ENCODE measurements around the gene CFC1B.
"Not testable (repeated sequence)": the region's sequence is repeated elsewhere in the genome, so short reads cannot be mapped to it uniquely, and the experiment has no call there.

Gene CFC1B

GRCh38 chr2:130520992-130521391 lies at the start of gene CFC1B:
Gene CFC1B (plus strand): TSS chr2:130521222. CDS start chr2:130521485, 263 bp downstream.
- not testable (repeated sequence) for DNase-seq

- not testable (repeated sequence) for DNase-seq
These were observed 29.9 kb upstream of the CFC1B start for GRCh38 chr2:130491073-130491472.

- not testable (repeated sequence) for DNase-seq
These were observed 11.8 kb upstream of the CFC1B start, which contains the start of gene POTEI for GRCh38 chr2:130509228-130509627. Gene POTEI (minus strand): TSS chr2:130509328. CDS start chr2:130509235, 93 bp downstream.

- DNase-seq: not testable (repeated sequence)
These were observed 9.9 kb upstream of the CFC1B start for GRCh38 chr2:130510807-130511746.

GRCh38 chr2:130511747-130512451 lies 9.1 kb upstream of the CFC1B start:
- DNase-seq: not testable (repeated sequence)

DNA sequence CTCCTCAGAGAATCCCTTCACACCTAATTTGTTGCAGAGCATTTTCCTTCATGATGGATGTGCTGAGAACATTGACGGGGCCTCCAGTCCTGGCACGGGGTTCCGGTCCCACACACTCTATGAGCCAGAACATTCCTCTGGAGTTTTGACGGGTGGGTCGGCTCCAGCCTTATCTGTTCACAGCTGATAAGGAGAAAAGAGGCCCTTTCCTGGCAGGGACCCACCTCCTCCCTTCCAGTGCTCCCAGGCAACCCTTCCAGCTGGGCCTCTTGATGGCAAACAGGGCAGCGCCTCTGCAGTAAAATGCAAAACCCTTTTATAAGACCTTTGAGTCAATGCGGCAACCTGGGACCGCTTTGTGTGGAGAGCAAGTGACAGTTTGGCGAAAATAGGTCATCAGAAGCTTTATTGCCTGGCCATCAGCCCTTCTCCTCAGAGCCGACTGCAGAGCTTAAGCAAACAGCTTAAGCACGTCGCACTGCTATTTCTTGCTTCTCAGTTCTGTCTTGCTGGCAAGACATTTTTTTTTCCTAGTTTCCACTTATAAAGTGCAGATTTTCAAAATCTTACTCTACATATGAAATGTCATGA lies 2.4 kb upstream of the CFC1B start:
- DNase-seq: not testable (repeated sequence)

DNA sequence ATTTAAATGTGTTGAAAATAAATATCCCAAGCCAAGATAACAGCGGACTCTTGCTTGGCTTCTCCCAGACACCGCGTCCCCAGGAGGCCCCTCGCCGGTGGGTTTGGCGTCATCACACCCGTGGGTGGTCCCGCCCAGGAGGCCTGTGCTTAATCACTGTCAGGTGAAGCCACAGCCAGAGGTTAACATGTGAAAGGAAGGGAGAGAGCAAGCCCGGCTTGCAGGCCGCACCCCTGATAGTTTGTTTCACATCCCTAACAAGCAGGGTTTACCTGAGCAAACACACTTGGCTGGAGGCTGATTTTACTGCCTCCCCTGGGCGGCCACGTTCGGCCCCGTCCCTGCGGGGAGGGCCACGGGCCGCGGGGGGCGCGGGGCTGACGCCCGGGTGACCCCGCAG lies 1.4 kb downstream of the CFC1B start:
- not testable (repeated sequence) for DNase-seq

DNA sequence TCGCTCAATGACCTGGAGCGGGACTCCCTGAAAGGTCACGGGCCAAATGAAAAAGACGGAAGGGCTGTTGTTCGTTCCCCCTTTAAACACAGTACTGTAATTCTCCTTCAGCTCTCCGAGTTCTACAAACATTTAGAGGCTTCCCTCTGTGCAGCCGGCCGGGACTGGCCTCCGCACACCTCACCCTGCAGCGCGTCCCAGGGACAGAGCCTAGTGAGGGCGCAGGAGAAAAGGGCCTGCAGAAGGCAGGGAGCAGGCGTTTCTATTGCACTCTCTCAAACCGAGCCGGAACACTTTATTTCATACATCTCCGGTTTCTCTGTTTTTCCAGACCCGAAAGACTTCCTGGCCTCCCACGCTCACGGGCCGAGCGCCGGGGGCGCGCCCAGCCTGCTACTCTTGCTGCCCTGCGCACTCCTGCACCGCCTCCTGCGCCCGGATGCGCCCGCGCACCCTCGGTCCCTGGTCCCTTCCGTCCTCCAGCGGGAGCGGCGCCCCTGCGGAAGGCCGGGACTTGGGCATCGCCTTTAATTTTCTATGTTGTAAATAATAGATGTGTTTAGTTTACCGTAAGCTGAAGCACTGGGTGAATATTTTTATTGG lies 6.4 kb downstream of the CFC1B start:
- DNase-seq: not testable (repeated sequence)

- DNase-seq: not testable (repeated sequence)
These were observed 8.5 kb downstream of the CFC1B start for GRCh38 chr2:130529545-130529944.

- not testable (repeated sequence) for DNase-seq
These were observed 9.2 kb downstream of the CFC1B start for GRCh38 chr2:130530212-130530611.

- not testable (repeated sequence) for DNase-seq
These were observed 10.2 kb downstream of the CFC1B start for GRCh38 chr2:130531225-130531624.

DNA sequence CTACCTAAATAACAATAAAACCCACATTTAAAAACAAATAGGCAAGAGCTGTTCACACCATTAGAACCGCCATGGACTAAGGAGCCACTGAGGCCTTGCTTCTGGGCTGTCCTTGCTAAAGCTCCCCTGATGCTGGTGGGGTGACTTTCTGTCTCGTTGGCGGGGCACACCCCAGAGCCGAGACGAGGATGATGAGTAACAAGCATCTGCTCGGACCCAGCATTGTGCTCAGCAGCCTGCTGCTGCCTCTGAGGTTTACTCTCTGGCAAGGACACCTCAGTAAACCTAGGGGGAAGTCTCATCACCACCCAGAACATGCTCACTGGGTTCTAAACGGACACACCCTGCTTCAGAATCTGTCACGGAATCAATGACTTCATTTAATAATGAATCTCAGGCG lies 10.7 kb downstream of the CFC1B start:
- not testable (repeated sequence) for DNase-seq

DNA sequence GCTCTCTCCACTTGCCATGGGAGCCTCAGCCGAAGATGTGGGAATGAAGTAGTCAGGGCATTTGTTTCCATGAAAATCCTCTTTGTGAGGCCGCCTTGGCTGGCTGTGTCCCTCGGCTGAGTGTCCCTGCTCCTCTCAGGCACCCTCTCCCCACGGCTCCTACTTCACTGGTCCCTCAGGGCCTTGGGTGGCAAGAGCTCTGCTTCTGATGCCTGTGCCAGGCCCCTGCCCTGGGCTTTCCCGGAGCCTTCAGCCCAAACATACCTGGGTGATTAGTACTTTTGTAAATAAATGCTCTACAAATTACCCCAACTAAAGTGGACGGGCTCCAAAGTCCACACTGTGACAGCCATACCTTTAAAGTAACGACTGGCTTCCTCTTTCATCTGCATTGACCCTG lies 15.6 kb downstream of the CFC1B start:
- DNase-seq: not testable (repeated sequence)

- DNase-seq: not testable (repeated sequence)
These were observed 17.2 kb downstream of the CFC1B start for GRCh38 chr2:130538271-130538670.

- DNase-seq: not testable (repeated sequence)
These were observed 21.8 kb downstream of the CFC1B start for GRCh38 chr2:130542789-130543188.

DNA sequence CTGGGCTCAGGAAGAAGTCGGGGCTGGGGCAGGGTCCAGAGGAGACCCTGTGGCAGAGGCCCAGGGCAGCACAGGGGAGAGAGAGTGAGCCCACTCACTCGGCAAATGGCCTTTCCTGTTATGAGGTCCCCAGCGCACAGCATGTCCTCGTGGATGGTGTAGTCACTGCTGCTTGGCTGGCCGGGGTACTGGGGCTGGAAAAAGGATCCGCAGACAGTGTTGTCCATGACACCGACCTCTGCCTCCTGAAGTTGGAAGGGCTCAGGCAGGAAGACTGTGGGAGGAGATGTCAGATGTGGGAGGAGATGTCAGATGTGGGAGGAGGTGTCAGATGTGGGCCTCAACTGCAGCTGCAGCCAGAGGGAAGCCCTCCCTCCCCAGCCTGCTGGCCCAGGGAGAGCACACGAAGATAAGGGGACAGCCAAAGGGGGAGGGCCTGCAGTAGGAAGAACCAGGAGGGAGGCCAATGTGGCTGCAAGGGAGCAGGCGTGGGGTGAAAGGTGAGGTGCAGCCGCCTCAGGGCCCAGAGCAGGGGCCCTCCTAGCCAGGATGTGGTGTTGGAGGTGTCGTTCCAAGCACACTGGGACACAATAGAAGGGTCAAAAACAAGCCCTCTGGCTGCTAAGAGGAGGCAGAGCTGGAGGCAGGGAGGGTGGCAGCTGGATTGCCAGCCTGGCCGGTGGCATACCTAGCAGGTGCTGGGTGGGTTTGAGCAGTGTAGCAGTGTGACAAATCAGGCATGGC lies 22.9 kb downstream of the CFC1B start:
- DNase-seq: not testable (repeated sequence)

DNA sequence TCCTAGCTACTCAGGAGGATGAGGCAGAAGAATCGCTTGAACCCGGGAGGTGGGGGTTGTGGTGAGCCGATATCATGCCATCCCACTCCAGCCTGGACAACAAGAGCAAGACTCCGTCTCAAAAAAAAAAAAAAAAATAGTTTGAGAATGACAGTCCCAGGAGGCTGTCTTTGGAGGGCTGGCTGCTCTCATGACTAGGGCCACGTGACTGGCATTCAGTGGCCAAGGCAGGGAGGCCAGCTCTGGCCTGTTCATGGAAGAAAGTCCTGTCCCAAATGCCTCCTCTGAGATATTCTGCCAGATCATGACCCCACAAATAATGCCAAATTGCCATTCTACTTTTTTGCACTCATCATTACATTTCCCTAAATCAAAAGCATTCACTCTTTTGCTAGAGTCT lies 24.0 kb downstream of the CFC1B start:
- DNase-seq: not testable (repeated sequence)

GRCh38 chr2:130548418-130548817 lies 27.4 kb downstream of the CFC1B start:
- DNase-seq: not testable (repeated sequence)

GRCh38 chr2:130549475-130549874 lies 28.5 kb downstream of the CFC1B start:
- not testable (repeated sequence) for DNase-seq

GRCh38 chr2:130554178-130554577 lies 33.2 kb downstream of the CFC1B start:
- not testable (repeated sequence) for DNase-seq

Measured in nucleus accumbens (tissue), 56 donors.